ENCODE results near the gene RGS16.

- no peak for TF ChIP-seq CTCF (IDR thresholded peaks at IDR 0.05 in 2 of 3, conservative IDR thresholded peaks at IDR 0.05 in 1 of 3; ENCODE audit: insufficient read depth in 2 of 3, low read depth in 1 of 3, low read length in 3 of 3)
- TF ChIP-seq ZNF639 (CRISPR knock-in tag; conservative IDR thresholded peaks at IDR 0.05 in 1 of 2, IDR thresholded peaks at IDR 0.05 in 1 of 2), result no peak
- no peak for TF ChIP-seq CEBPB (tag; IDR thresholded peaks at IDR 0.05)
- TF ChIP-seq KLF10 (CRISPR knock-in tag; IDR thresholded peaks at IDR 0.05), result no peak
- TF ChIP-seq ZNF584 (CRISPR knock-in tag; IDR thresholded peaks at IDR 0.05; ENCODE audit: low read depth), result no peak
- TF ChIP-seq KAT2B (IDR thresholded peaks at IDR 0.05; ENCODE audit: low read depth, low read length), result no peak
- TF ChIP-seq ETS1 (conservative IDR thresholded peaks at IDR 0.05; ENCODE audit: control insufficient read depth, low read depth, low read length), result no peak
- no peak for TF ChIP-seq ZNF121 (CRISPR knock-in tag; conservative IDR thresholded peaks at IDR 0.05)
- no peak for TF ChIP-seq E2F5 (CRISPR knock-in tag; IDR thresholded peaks at IDR 0.05)
- no peak for TF ChIP-seq ZNF184 (CRISPR knock-in tag; IDR thresholded peaks at IDR 0.05)
- TF ChIP-seq BHLHE40 (IDR thresholded peaks at IDR 0.05; ENCODE audit: low read length), result no peak
- TF ChIP-seq FOS (IDR thresholded peaks at IDR 0.05; ENCODE audit: extremely low read depth, insufficient read length), result no peak
- peak; percentile 46; the same call in 1 of the 2 replicates for TF ChIP-seq ZNF316 (IDR thresholded peaks at IDR 0.05)
Observed at GRCh38 chr1:182565537-182565936, 38.7 kb downstream of the RGS16 start.

All from K562 (cell line).